ENCODE data around the gene MYMK. TPM values are rescaled to one million over a fixed set of nuclear protein-coding genes. Genes with fewer than 3 reads are reported as not detected.

MYMK gene
- total and polyA plus RNA-seq, 2 of the 4 experiments (the other 2 are of a cell fraction) = not detected

GRCh38 chr9:133496861-133497842 is 27.6 kb downstream of the MYMK start:
- Histone ChIP-seq H3K4me1 (ENCODE audit: control insufficient read depth, insufficient read depth, low read length) (peaks cover 2% of the 10 kb centered on the region; the same call in 1 of the 2 replicates), H3K79me1 (ENCODE audit: low read depth in 1 of 2, low read length in 2 of 2) (no peaks in the 10 kb centered on the region), H4K91ac (ENCODE audit: insufficient read depth, low read depth, low read length) (no peak overlapping the region), H4K5ac (ENCODE audit: low read depth, low read length) (no peak overlapping the region), H2AFZ (replicated peaks; ENCODE audit: low read length, poor library complexity) (no peak overlapping the region), H3K18ac (ENCODE audit: low read depth, low read length) (no peak overlapping the region), H4K20me1 (ENCODE audit: insufficient read depth, low read length) (no peaks in the 10 kb centered on the region), H3K36me3 (ENCODE audit: control insufficient read depth, insufficient read depth, low read length) (no peaks in the 10 kb centered on the region), H3K27me3 (ENCODE audit: control insufficient read depth, insufficient read depth, low read length) (peaks cover 58% of the 10 kb centered on the region), H4K8ac (ENCODE audit: low read depth in 2 of 2, low read length in 2 of 2) (no peak overlapping the region), H2BK5ac (ENCODE audit: low read depth, low read length, poor library complexity, severe bottlenecking) (no peak overlapping the region), H2BK20ac (ENCODE audit: low read depth, low read length) (no peak overlapping the region), H2BK120ac (ENCODE audit: low read depth, low read length) (no peak overlapping the region), H3K4me2 (ENCODE audit: low read depth, low read length) (no peak overlapping the region), H2AK5ac (ENCODE audit: low read depth, low read length) (no peak overlapping the region), H3K9me1 (ENCODE audit: insufficient read depth, low read length) (peaks cover 5% of the 10 kb centered on the region; the same call in 1 of the 2 replicates), H3K9ac (ENCODE audit: low read depth, low read length) (no peak overlapping the region), H2BK15ac (ENCODE audit: low read depth, low read length) (no peak overlapping the region), H3K27ac (ENCODE audit: insufficient read depth, low read length) (no peak overlapping the region), H3K56ac (ENCODE audit: extremely low read depth, insufficient read depth, low read length) (no peak overlapping the region), H3K9me3 (ENCODE audit: control insufficient read depth, insufficient read depth, low read length) (peaks cover 11% of the 10 kb centered on the region), H3K23ac (ENCODE audit: low read depth, low read length) (no peak overlapping the region), H3K4ac (ENCODE audit: low read depth, low read length) (no peak overlapping the region), H2AK9ac (replicated peaks; ENCODE audit: low read depth, low read length, poor library complexity) (no peak overlapping the region), H3K14ac (replicated peaks; ENCODE audit: low read depth, low read length) (no peak overlapping the region), H3K4me3 (ENCODE audit: insufficient read depth, low read depth, low read length) (no peak overlapping the region)
- TF ChIP-seq MAFK (IDR thresholded peaks at IDR 0.05; ENCODE audit: low read depth, low read length) (no peak), FOS (IDR thresholded peaks at IDR 0.05; ENCODE audit: low read depth, low read length) (no peak), RAD21 (IDR thresholded peaks at IDR 0.05; ENCODE audit: low read length) (no peak), RFX5 (IDR thresholded peaks at IDR 0.05; ENCODE audit: low read depth, low read length) (no peak)
- dilution Hi-C loops (cut with HindIII; ENCODE audit: low sequenced_read_pairs, unreplicated experiment) = no loop called here
- 55% methylated on average over 8 of the region's 35 CpGs; no CpG with 5 or more reads in 1 of the 2 experiments for WGBS, 2 experiments (ENCODE audit: extremely low coverage in 2 of 2, insufficient read length in 1 of 2)
- intact Hi-C loops (cut with micrococcal nuclease) = no loop called here
- BruUV-seq (replicated peaks) = no TSS peak
- POLR2A ChIA-PET (ENCODE audit: unreplicated experiment) = no interaction called here
- in situ Hi-C loops (cut with MboI; ENCODE audit: low sequenced_read_pairs) = loop anchor here (25.0 kb wide), 1 partner anchor 460 kb away; the partner anchor contains the start of gene GTF3C5
- CTCF ChIA-PET = no interaction called here
- ATAC-seq (ENCODE audit: low read depth) (no peak), DNase-seq (no peak)
